VCaP (cell line): ENCODE results near the gene NRG2.

ENCODE experiments used
- H3K27ac ChIP-seq: fragments of 450-650 bp; 2 replicates; pipeline ENCODE4 v1.5.1; 2017
- TF ChIP-seq, protein P1 (sequence below): fragments of 450-650 bp; conservative IDR thresholded peaks from 2 replicates; pipeline ENCODE4 v1.5.1; 2017; ENCODE audit warnings: mild to moderate bottlenecking, moderate library complexity

Gene NRG2

DNA sequence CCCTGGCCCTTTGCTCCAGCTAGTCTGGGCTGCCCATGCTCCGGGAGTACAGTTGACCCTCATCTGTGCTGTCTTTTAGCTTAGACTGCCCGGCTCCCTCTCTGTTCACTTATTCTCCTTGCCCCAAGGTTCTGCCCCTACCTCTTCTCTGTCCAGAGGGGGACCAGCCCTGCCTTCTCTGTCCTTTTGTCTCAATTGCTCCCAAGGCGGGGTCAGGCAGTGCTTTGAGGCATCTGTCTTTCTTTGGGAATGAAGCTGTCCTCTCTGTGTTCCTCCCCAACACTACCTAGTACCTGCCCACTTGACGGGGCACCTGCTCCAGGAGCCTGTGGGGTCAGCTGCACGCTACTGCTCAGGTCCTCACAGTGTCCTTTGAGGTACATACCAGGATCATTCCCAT lies 188.1 kb downstream of the NRG2 start:
- no peak overlapping the region for H3K27ac ChIP-seq
- TF ChIP-seq, protein P1, sequence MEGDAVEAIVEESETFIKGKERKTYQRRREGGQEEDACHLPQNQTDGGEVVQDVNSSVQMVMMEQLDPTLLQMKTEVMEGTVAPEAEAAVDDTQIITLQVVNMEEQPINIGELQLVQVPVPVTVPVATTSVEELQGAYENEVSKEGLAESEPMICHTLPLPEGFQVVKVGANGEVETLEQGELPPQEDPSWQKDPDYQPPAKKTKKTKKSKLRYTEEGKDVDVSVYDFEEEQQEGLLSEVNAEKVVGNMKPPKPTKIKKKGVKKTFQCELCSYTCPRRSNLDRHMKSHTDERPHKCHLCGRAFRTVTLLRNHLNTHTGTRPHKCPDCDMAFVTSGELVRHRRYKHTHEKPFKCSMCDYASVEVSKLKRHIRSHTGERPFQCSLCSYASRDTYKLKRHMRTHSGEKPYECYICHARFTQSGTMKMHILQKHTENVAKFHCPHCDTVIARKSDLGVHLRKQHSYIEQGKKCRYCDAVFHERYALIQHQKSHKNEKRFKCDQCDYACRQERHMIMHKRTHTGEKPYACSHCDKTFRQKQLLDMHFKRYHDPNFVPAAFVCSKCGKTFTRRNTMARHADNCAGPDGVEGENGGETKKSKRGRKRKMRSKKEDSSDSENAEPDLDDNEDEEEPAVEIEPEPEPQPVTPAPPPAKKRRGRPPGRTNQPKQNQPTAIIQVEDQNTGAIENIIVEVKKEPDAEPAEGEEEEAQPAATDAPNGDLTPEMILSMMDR, result no peak

- no peak overlapping the region for H3K27ac ChIP-seq
Measured at GRCh38 chr5:139854029-139854605, 189.0 kb downstream of the NRG2 start.

GRCh38 chr5:139852696-139853095 lies 190.4 kb downstream of the NRG2 start:
- no peak overlapping the region for H3K27ac ChIP-seq
- TF ChIP-seq, protein P1, result no peak

More at GRCh38 chr5:139854029-139854605, 189.0 kb downstream of the NRG2 start:
- TF ChIP-seq, protein P1, result no peak

GRCh38 chr5:139851558-139851957 lies 191.5 kb downstream of the NRG2 start:
- no peak overlapping the region for H3K27ac ChIP-seq
- TF ChIP-seq, protein P1, result no peak

DNA sequence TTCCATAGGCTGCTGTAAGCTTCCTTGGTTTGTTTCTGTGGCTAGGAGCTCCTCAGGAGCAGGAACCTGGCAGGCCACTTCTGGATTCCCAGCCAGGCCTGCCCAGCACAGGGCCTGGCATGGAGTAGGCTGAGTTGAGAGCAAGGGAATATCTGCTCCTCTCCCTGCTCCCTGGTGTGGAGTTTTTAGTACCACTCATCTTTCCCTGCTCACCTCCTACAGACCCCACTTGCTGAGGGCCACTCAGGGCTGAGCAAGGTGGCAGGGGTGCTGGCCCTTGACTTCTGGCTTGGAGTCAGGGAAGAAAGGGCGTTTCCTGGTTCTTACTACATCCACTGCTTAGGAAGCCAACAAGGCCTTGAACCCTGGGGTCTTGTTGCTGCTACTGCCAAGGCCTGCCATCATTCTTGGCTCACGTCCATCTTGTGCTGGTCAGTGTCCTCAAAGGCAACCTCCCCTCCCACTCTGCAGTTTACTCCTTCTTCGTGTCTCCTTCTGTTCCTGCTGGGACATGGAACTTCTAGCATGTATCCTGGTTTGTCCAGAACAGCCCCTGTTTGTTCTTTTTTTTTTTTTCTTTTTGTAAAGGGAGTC lies 192.6 kb downstream of the NRG2 start:
- TF ChIP-seq, protein P1, result no peak
- no peak overlapping the region for H3K27ac ChIP-seq

DNA sequence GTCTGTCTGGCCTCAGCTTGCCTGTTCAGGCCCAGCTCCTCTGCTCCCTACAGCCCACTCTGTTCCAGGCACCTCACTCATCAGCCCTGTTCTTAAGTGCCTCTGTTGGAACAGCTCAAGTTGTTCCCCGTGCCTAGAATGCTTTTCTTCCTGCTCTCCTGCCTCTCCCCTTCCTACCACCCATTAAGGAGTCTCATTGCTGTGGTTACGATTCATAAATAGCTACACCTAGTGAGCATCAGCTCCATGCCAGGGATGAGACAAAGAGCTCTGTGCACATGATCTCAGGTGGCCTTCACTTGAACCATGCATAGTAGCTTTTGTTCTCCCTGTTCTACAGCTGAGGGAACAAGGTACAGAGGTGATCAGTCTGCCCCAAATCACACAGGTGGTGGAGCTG lies 193.2 kb downstream of the NRG2 start:
- TF ChIP-seq, protein P1, result no peak
- no peak overlapping the region for H3K27ac ChIP-seq

DNA sequence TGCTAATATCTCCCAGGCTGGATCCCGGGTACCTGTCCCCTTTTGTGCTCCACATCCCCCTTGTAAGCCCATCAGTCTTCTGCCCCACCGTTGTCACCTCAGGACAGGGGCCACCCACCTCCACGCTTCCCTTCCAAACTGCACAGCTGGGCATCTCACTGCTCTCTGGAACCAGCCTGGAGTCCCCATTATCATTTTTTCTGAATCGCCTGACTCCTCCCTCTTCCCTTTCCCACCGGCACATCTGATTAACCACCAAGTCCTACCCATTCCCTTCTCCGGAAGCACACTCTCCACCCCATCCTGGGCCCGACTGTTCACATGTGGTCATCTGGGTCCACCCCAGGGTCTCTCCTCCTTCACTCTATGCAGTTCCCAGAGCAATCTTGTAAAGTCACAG lies 193.6 kb downstream of the NRG2 start:
- TF ChIP-seq, protein P1, result no peak
- H3K27ac ChIP-seq, result no peak overlapping the region
